NT2/D1 (cell line): Measurements from ENCODE around the gene MEN1.

Experiments used
- SUZ12 ChIP-seq: IDR thresholded peaks from 2 replicates; pipeline ENCODE4 v1.6.1; 2011; ENCODE audit not compliant: insufficient read length, insufficient read depth; ENCODE audit errors: extremely low read depth
- ZNF274 ChIP-seq: IDR thresholded peaks from 2 replicates; pipeline ENCODE4 v1.6.1; 2011; ENCODE audit warnings: mild to moderate bottlenecking, low read depth, low read length

GRCh38 chr11:64834723-64835615, 24.6 kb upstream of the MEN1 start:
- TF ChIP-seq ZNF274 (no peak), SUZ12 (no peak)
